Mammary epithelial cell (primary cell): Measurements from ENCODE around the gene NCLN.

Source experiments
- EZH2 ChIP-seq: IDR thresholded peaks from 2 replicates; pipeline ENCODE4 v1.6.1; 2012; ENCODE audit warnings: low read length, inconsistent platforms, borderline replicate concordance
- TF ChIP-seq, protein P1 (sequence below), 2 donors: IDR thresholded peaks in 1 of 2; conservative IDR thresholded peaks in 1 of 2; 2 replicates each; pipeline ENCODE4 v1.5.1; 2011 to 2012; ENCODE audit warnings: inconsistent platforms in 2 of 2, low read length in 2 of 2, mild to moderate bottlenecking in 2 of 2, control low read depth in 1 of 2, low read depth in 1 of 2; ENCODE audit not compliant: insufficient read depth in 1 of 2; ENCODE audit errors: extremely low read depth in 1 of 2

DNA sequence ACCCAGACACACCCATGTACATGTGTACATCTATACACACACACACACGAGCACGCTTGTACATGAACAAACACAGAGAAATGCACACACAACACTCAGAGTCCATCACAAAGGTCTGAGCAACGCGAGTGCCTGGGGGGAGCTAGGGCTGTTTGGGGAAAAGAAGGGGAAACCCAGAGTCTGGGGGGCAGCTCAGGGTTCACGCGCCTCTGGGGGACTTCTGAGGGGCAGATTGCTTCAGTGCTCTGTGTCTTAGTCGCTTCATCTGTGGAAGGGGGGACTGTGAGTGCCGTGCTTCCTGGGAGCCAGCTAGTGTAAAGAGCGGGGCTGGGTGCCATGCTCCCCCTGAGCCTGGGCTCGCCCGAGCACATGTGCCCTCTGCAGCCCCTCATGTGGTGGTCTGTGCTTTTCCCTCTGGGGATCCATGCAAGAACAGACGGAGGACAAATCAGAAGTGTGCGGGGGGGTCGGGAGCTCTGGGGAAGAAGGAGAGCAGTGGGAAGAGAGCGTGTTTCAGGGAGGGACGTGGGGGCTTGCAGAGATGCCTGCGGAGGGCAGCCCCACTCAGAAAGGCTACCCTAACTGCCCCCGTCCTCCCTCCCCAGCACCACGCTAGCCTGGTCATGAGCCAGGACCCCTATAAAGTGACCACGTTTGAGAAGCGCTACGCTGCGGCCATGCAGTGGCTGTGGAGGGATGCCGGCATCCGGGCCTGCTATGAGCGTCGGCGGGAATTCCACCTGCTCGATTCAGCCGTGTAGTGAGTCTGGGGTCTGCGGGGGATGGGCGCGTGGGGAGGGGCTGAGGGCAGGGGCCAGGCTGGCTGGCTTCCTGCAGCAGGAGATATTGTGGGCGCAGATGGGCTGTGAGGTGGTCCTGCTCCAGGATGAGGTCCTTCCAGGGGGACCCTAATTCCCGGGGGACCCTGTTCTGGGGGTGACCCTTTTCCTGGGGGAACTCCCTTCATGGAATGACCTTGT is 35.9 kb upstream of the NCLN start:
- TF ChIP-seq, protein P1, sequence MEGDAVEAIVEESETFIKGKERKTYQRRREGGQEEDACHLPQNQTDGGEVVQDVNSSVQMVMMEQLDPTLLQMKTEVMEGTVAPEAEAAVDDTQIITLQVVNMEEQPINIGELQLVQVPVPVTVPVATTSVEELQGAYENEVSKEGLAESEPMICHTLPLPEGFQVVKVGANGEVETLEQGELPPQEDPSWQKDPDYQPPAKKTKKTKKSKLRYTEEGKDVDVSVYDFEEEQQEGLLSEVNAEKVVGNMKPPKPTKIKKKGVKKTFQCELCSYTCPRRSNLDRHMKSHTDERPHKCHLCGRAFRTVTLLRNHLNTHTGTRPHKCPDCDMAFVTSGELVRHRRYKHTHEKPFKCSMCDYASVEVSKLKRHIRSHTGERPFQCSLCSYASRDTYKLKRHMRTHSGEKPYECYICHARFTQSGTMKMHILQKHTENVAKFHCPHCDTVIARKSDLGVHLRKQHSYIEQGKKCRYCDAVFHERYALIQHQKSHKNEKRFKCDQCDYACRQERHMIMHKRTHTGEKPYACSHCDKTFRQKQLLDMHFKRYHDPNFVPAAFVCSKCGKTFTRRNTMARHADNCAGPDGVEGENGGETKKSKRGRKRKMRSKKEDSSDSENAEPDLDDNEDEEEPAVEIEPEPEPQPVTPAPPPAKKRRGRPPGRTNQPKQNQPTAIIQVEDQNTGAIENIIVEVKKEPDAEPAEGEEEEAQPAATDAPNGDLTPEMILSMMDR (conservative IDR thresholded peaks at IDR 0.05 in 1 of 2, IDR thresholded peaks at IDR 0.05 in 1 of 2; ENCODE audit: extremely low read depth in 1 of 2, insufficient read depth in 1 of 2, low read depth in 1 of 2, low read length in 2 of 2): no peak
- TF ChIP-seq EZH2: no peak
